Measurements from ENCODE around the gene HERC4.

Gene HERC4

GRCh38 chr10:68010426-68010940 is 64.6 kb downstream of the HERC4 start:
- TF ChIP-seq EZH2phosphoT487 (IDR thresholded peaks at IDR 0.05; ENCODE audit: borderline replicate concordance): no peak
- TF ChIP-seq CTCF (conservative IDR thresholded peaks at IDR 0.05; ENCODE audit: low read length): no peak
- H3K79me2 ChIP-seq (ENCODE audit: insufficient read depth, low read length): no peaks in the 10 kb centered on the region
- H2AFZ ChIP-seq (ENCODE audit: low read length): no peak overlapping the region
- no peaks in the 10 kb centered on the region for H3K27me3 ChIP-seq (ENCODE audit: insufficient read depth, low read length, poor library complexity, severe bottlenecking)
- no peak overlapping the region for H3K4me2 ChIP-seq (ENCODE audit: low read depth, low read length, poor library complexity, severe bottlenecking)
- peaks cover 3% of the 10 kb centered on the region; the same call in 1 of the 2 replicates for H3K36me3 ChIP-seq (ENCODE audit: insufficient read depth, low read length)
- no peaks in the 10 kb centered on the region for H3F3A ChIP-seq (ENCODE audit: low read depth)
- no peak overlapping the region for H3K4me3 ChIP-seq (ENCODE audit: low read length, poor library complexity, severe bottlenecking)
- H3K9me2 ChIP-seq (replicated peaks; ENCODE audit: low read depth, low read length): no peaks in the 10 kb centered on the region
- H3K9me3 ChIP-seq (ENCODE audit: insufficient read depth, low read depth, low read length): no peaks in the 10 kb centered on the region
- no peaks in the 10 kb centered on the region for H4K20me1 ChIP-seq (ENCODE audit: insufficient read depth, low read length, poor library complexity, severe bottlenecking)
- no peak overlapping the region for H3K9ac ChIP-seq (ENCODE audit: low read depth, low read length, poor library complexity, severe bottlenecking)
- no peaks in the 10 kb centered on the region for H3K4me1 ChIP-seq (ENCODE audit: insufficient read depth, low read length, poor library complexity, severe bottlenecking)

GRCh38 chr10:68007356-68007755 is 67.7 kb downstream of the HERC4 start:
- Histone ChIP-seq H3F3A (ENCODE audit: low read depth) (no peaks in the 10 kb centered on the region), H3K27me3 (ENCODE audit: insufficient read depth, low read length, poor library complexity, severe bottlenecking) (no peaks in the 10 kb centered on the region), H4K20me1 (ENCODE audit: insufficient read depth, low read length, poor library complexity, severe bottlenecking) (no peaks in the 10 kb centered on the region), H3K79me2 (ENCODE audit: insufficient read depth, low read length) (no peaks in the 10 kb centered on the region), H3K9me2 (replicated peaks; ENCODE audit: low read depth, low read length) (no peaks in the 10 kb centered on the region), H3K36me3 (ENCODE audit: insufficient read depth, low read length) (peaks cover 3% of the 10 kb centered on the region; the same call in 1 of the 2 replicates), H2AFZ (ENCODE audit: low read length) (no peak overlapping the region), H3K4me2 (ENCODE audit: low read depth, low read length, poor library complexity, severe bottlenecking) (no peak overlapping the region), H3K4me1 (ENCODE audit: insufficient read depth, low read length, poor library complexity, severe bottlenecking) (no peaks in the 10 kb centered on the region), H3K9me3 (ENCODE audit: insufficient read depth, low read depth, low read length) (no peaks in the 10 kb centered on the region), H3K4me3 (ENCODE audit: low read length, poor library complexity, severe bottlenecking) (no peak overlapping the region), H3K9ac (ENCODE audit: low read depth, low read length, poor library complexity, severe bottlenecking) (no peak overlapping the region)
- TF ChIP-seq EZH2phosphoT487 (IDR thresholded peaks at IDR 0.05; ENCODE audit: borderline replicate concordance): no peak

GRCh38 chr10:68001539-68001938 is 73.5 kb downstream of the HERC4 start:
- H3K4me1 ChIP-seq (ENCODE audit: insufficient read depth, low read length, poor library complexity, severe bottlenecking): no peaks in the 10 kb centered on the region
- H3K9ac ChIP-seq (ENCODE audit: low read depth, low read length, poor library complexity, severe bottlenecking): no peak overlapping the region
- H3K9me2 ChIP-seq (replicated peaks; ENCODE audit: low read depth, low read length): no peaks in the 10 kb centered on the region
- no peaks in the 10 kb centered on the region for H3K27me3 ChIP-seq (ENCODE audit: insufficient read depth, low read length, poor library complexity, severe bottlenecking)
- H3F3A ChIP-seq (ENCODE audit: low read depth): no peaks in the 10 kb centered on the region
- no peaks in the 10 kb centered on the region for H3K36me3 ChIP-seq (ENCODE audit: insufficient read depth, low read length)
- no peak overlapping the region for H3K4me2 ChIP-seq (ENCODE audit: low read depth, low read length, poor library complexity, severe bottlenecking)
- no peaks in the 10 kb centered on the region for H3K9me3 ChIP-seq (ENCODE audit: insufficient read depth, low read depth, low read length)
- H3K79me2 ChIP-seq (ENCODE audit: insufficient read depth, low read length): no peaks in the 10 kb centered on the region
- TF ChIP-seq EZH2phosphoT487 (IDR thresholded peaks at IDR 0.05; ENCODE audit: borderline replicate concordance) (no peak), CTCF (conservative IDR thresholded peaks at IDR 0.05; ENCODE audit: low read length) (no peak)
- H2AFZ ChIP-seq (ENCODE audit: low read length): no peak overlapping the region
- H3K4me3 ChIP-seq (ENCODE audit: low read length, poor library complexity, severe bottlenecking): no peak overlapping the region
- no peaks in the 10 kb centered on the region for H4K20me1 ChIP-seq (ENCODE audit: insufficient read depth, low read length, poor library complexity, severe bottlenecking)

DNA sequence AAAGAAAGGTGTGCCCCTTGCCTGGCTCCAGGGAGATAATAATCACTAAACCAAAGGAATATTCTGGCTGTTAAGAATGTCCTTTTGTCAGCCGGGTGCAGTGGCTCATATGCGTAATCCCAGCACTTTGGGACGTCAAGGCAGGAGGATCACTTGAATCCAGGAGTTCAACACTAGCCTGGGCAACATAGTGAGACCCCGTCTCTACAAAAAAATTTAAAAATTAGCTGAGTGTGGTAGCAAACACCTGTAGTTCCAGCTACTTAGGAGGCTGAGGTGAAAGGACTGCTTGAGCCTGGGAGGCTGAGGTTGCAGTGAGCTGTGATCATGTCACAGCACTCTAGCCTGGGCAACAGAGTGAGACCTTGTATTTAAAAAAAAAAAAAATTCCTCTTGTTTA is 74.1 kb downstream of the HERC4 start:
- Histone ChIP-seq H3K36me3 (ENCODE audit: insufficient read depth, low read length) (peaks cover 3% of the 10 kb centered on the region; the same call in 1 of the 2 replicates), H3K27me3 (ENCODE audit: insufficient read depth, low read length, poor library complexity, severe bottlenecking) (no peaks in the 10 kb centered on the region), H3K9me2 (replicated peaks; ENCODE audit: low read depth, low read length) (no peaks in the 10 kb centered on the region), H3K4me1 (ENCODE audit: insufficient read depth, low read length, poor library complexity, severe bottlenecking) (no peaks in the 10 kb centered on the region), H3K79me2 (ENCODE audit: insufficient read depth, low read length) (no peaks in the 10 kb centered on the region), H3K9me3 (ENCODE audit: insufficient read depth, low read depth, low read length) (no peaks in the 10 kb centered on the region), H3K9ac (ENCODE audit: low read depth, low read length, poor library complexity, severe bottlenecking) (no peak overlapping the region), H3K4me2 (ENCODE audit: low read depth, low read length, poor library complexity, severe bottlenecking) (no peak overlapping the region), H4K20me1 (ENCODE audit: insufficient read depth, low read length, poor library complexity, severe bottlenecking) (no peaks in the 10 kb centered on the region), H3K4me3 (ENCODE audit: low read length, poor library complexity, severe bottlenecking) (no peak overlapping the region), H3F3A (ENCODE audit: low read depth) (no peaks in the 10 kb centered on the region), H2AFZ (ENCODE audit: low read length) (no peak overlapping the region)
- TF ChIP-seq CTCF (conservative IDR thresholded peaks at IDR 0.05; ENCODE audit: low read length) (no peak), EZH2phosphoT487 (IDR thresholded peaks at IDR 0.05; ENCODE audit: borderline replicate concordance) (no peak)

Data from Loucy (cell line).